Mesothelial cell of epicardium (in vitro differentiated cells): ENCODE measurements around the gene PRPSAP1. TPM values are rescaled to one million over a fixed set of nuclear protein-coding genes. Genes with fewer than 3 reads are reported as not detected.
"Not testable (repeated sequence)": the region's sequence is repeated elsewhere in the genome, so short reads cannot be mapped to it uniquely, and the experiment has no call there.

ENCODE experiments used
- DNase-seq, 2 experiments: peaks; one replicate each; pipeline ENCODE4 v3.0.0; 2021; ENCODE audit warnings: low spot score in 2 of 2; ENCODE audit not compliant: unreplicated experiment in 2 of 2
- H3K27ac Mint-ChIP-seq: 2 replicates; pipeline ENCODE4 v1.8.0; 2021; ENCODE audit warnings: mixed read lengths
- H3K27me3 Mint-ChIP-seq: 2 replicates; pipeline ENCODE4 v1.8.0; 2021; ENCODE audit warnings: low read depth, mixed read lengths
- H3K36me3 Mint-ChIP-seq: 2 replicates; pipeline ENCODE4 v1.8.0; 2021; ENCODE audit warnings: mixed read lengths
- H3K4me1 Mint-ChIP-seq: 2 replicates; pipeline ENCODE4 v1.8.0; 2021; ENCODE audit warnings: mixed read lengths
- H3K4me3 Mint-ChIP-seq: 2 replicates; pipeline ENCODE4 v1.8.0; 2021; ENCODE audit warnings: mild to moderate bottlenecking, moderate library complexity, mixed read lengths
- H3K9me3 Mint-ChIP-seq: 2 replicates; pipeline ENCODE4 v1.8.0; 2021; ENCODE audit warnings: mixed read lengths
- total RNA-seq: library from RNA; stranded (reverse); gene quantifications from 3 replicates; pipeline ENCODE4 v1.2.1, GENCODE V29; 2021
- TF ChIP-seq, protein P1 (sequence below): fragments of 200-600 bp; sonication (generic); IDR thresholded peaks from one replicate; pipeline ENCODE4 v1.5.0; 2021; ENCODE audit warnings: antibody characterized with exemption; ENCODE audit not compliant: unreplicated experiment

PRPSAP1 gene
- total RNA-seq, 1 donor from 2014 or later = 51.3 TPM

DNA sequence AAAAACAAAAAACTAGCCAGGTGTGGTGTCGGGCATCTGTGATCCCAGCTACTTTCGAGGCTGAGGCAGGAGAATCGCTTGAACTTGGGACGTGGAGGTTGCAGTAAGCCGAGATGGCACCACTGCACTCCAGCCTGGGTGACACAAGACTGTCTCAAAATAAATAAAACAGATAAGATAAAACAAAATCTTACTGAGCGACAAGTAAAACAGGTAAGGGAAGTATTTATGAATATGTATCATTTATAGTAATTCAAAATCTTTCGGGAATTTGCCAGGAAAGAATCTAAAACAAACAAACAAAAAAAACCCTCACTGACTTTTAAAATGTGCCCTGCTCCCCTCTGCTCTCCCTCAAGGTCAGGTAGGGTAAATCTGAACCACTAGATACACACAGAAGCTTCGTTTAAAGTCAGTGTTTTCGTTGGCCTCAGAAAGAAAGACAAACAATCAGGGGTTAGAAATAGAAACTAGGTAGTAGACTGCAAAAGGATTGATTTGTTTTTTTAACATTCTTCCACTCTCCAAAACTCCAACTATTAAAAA lies 2.1 kb downstream of the PRPSAP1 start:
- Mint-ChIP-seq H3K27ac (peak overlapping the region; percentile 83), H3K36me3 (peaks cover 8% of the 10 kb centered on the region), H3K27me3 (no peaks in the 10 kb centered on the region), H3K4me3 (peak overlapping the region; percentile 99), H3K9me3 (no peaks in the 10 kb centered on the region), H3K4me1 (peaks cover 18% of the 10 kb centered on the region)
- no peak for DNase-seq
- TF ChIP-seq, protein P1, sequence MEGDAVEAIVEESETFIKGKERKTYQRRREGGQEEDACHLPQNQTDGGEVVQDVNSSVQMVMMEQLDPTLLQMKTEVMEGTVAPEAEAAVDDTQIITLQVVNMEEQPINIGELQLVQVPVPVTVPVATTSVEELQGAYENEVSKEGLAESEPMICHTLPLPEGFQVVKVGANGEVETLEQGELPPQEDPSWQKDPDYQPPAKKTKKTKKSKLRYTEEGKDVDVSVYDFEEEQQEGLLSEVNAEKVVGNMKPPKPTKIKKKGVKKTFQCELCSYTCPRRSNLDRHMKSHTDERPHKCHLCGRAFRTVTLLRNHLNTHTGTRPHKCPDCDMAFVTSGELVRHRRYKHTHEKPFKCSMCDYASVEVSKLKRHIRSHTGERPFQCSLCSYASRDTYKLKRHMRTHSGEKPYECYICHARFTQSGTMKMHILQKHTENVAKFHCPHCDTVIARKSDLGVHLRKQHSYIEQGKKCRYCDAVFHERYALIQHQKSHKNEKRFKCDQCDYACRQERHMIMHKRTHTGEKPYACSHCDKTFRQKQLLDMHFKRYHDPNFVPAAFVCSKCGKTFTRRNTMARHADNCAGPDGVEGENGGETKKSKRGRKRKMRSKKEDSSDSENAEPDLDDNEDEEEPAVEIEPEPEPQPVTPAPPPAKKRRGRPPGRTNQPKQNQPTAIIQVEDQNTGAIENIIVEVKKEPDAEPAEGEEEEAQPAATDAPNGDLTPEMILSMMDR = no peak

DNA sequence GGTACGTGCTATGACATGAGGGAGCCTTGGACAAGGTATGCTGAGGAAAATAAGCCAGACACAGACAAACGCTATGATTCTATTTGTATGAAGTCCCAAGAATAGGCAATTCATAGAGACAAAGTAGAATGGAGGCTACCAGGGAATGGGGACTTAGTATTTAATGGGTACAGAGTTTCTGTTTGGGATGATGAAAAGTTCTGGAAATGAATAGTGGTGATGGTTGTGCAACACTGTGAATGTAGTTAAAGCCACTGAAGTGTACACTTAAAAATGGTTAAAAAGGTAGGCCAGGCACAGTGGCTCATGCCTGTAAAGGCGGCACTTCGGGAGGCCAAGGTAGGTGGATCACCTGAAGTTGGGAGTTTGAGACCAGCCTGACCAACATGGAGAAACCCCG lies 3.3 kb downstream of the PRPSAP1 start:
- no peak overlapping the region for H3K27ac Mint-ChIP-seq
- no peak overlapping the region for H3K4me3 Mint-ChIP-seq
- H3K4me1 Mint-ChIP-seq = peaks cover 18% of the 10 kb centered on the region
- H3K9me3 Mint-ChIP-seq = no peaks in the 10 kb centered on the region
- DNase-seq = no peak
- TF ChIP-seq, protein P1 = no peak
- H3K27me3 Mint-ChIP-seq = no peaks in the 10 kb centered on the region
- H3K36me3 Mint-ChIP-seq = peaks cover 17% of the 10 kb centered on the region

DNA sequence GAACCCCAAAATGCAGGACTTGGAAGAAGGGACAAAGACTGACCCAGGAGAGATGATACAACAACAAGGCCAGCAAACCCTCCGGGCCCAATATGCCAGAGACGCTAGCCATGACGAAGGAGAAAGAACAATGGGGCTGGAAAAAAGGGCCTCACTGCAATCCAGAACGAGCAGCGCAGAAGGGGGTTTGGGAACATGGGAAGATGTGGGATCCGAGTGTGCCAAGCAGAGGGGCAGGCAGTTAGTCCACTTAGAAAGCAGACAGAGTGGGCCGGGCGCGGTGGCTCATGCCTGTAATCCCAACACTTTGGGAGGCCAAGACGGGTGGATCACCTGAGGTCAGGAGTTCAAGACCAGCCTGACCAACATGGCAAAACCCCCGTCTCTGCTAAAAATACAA lies 6.8 kb downstream of the PRPSAP1 start:
- not testable (repeated sequence) for H3K9me3 Mint-ChIP-seq, H3K4me1 Mint-ChIP-seq

DNA sequence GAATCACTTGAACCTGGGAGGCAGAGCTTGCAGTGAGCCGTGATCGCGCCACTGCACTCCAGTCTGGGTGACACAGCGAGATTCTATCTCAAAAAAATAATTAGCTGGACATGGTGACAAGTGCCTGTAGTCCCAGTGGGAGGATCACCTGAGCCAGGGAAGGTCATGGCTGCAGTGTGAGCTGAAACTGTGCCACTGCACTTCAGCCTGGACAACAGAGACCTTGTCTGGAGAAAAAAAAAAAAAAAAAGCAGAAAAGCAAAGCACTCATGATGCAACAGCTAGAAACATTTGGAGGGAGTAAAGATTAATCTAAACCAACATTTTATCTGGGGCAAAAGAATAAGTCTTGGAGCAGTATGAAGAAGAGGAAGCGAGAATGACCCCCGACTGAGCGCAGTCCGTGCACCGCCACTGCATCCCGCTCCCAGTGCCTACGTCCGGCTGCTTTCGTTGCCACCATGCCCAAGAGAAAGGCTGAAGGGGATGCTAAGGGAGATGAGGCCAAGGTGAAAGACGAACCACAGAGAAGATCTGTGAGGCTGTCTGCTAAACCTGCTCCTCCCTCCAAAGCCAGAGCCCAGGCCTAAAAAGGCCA lies 8.2 kb downstream of the PRPSAP1 start:
- TF ChIP-seq, protein P1 = no peak
- no peak overlapping the region for H3K27ac Mint-ChIP-seq
- H3K36me3 Mint-ChIP-seq = peaks cover 32% of the 10 kb centered on the region
- no peaks in the 10 kb centered on the region for H3K27me3 Mint-ChIP-seq
- no peak overlapping the region for H3K4me3 Mint-ChIP-seq
- no peaks in the 10 kb centered on the region for H3K4me1 Mint-ChIP-seq
- no peaks in the 10 kb centered on the region for H3K9me3 Mint-ChIP-seq
- no peak for DNase-seq

More for the DNA sequence above, 6.8 kb downstream of the PRPSAP1 start:
- peaks cover 27% of the 10 kb centered on the region for H3K36me3 Mint-ChIP-seq
- H3K27me3 Mint-ChIP-seq, H3K4me3 Mint-ChIP-seq, H3K27ac Mint-ChIP-seq, DNase-seq: not testable (repeated sequence)

DNA sequence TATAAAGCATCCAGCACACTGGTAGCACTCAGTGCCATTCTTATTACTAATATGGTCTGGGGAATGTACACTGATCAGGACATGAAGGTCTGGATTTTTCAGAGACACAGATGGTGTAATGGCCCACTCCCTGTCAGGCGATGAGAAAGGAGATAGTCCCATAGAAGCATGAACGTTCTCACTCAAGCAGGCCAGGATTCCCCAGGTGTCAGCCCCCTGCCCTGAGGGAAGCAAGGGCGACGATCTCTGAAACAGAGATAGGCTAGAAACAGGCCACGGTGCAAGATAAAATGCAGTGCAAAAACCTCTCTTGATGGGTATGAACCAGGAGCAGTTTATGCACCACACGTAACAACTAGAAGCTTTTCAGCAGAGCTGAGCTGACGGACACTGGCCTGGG lies 10.6 kb downstream of the PRPSAP1 start:
- Mint-ChIP-seq H3K27me3 (no peaks in the 10 kb centered on the region), H3K36me3 (peaks cover 35% of the 10 kb centered on the region)

DNA sequence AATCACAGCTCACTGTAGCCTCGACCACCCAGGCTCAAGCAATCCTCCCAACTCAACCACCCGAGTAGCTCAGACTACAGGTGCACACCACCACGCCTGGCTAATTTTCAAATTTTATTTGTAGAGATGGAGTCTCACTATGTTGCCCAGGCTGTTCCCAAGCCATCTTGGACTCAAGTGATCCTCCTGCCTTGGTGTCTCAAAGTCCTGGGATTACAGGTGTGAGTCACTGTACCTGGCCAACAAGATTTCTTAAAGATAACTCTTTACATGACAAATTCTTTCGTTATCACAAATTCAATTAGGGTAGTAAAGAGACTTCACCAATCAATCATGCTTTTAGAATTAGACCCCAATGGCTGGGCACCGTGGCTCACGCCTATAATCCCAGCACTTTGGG lies 12.4 kb downstream of the PRPSAP1 start:
- Mint-ChIP-seq H3K27me3 (no peaks in the 10 kb centered on the region), H3K4me3 (no peak overlapping the region), H3K36me3 (peaks cover 24% of the 10 kb centered on the region), H3K27ac (no peak overlapping the region), H3K9me3 (no peaks in the 10 kb centered on the region), H3K4me1 (no peaks in the 10 kb centered on the region)
- DNase-seq = no peak
- TF ChIP-seq, protein P1 = no peak

More for the DNA sequence above, 10.6 kb downstream of the PRPSAP1 start:
- no peak for DNase-seq
- no peaks in the 10 kb centered on the region for H3K9me3 Mint-ChIP-seq
- no peaks in the 10 kb centered on the region for H3K4me1 Mint-ChIP-seq
- H3K4me3 Mint-ChIP-seq = no peak overlapping the region
- H3K27ac Mint-ChIP-seq = no peak overlapping the region
- TF ChIP-seq, protein P1 = no peak
